Endothelial cell of umbilical vein (primary cell): ENCODE data around the gene STAU1. TPM values are rescaled to one million over a fixed set of nuclear protein-coding genes. Genes with fewer than 3 reads are reported as not detected.

Source experiments
- BruUV-seq: library from RNA; stranded (reverse); fragments of 400-500 nt; replicated peaks from 2 replicates; lab custom pipeline; 2021; lab: Mats Ljungman, UMichigan
- CTCF ChIA-PET: fragments of 300-600, 350-600 bp; sonication (Branson Sonifier 250); formaldehyde crosslinking; loops from one replicate; lab custom pipeline; 2021; ENCODE audit warnings: antibody characterized with exemption, inconsistent platforms; lab: Charles Lee
- POLR2A ChIA-PET: fragments of 300-600, 350-600 bp; sonication (Branson Sonifier 250); formaldehyde crosslinking; loops from one replicate; lab custom pipeline; 2021; ENCODE audit warnings: antibody characterized with exemption, inconsistent platforms; lab: Charles Lee
- DNase-seq: peaks from one replicate; pipeline ENCODE4 v3.0.0-alpha.2; 2011; ENCODE audit warnings: low read depth, low spot score
- FAIRE-seq: peaks from 2 replicates; lab custom pipeline; 2011; peaks lifted over from hg19 to GRCh38; lab: Jason Lieb, UNC
- H2AFZ ChIP-seq: 2 replicates; pipeline ENCODE4 v1.6.0; 2012; ENCODE audit warnings: low read depth, low read length, control low read depth, inconsistent platforms
- H3K27ac ChIP-seq: 2 replicates; pipeline ENCODE4 v1.5.1; 2011; ENCODE audit warnings: low read depth, mild to moderate bottlenecking, control low read depth, low read length, moderate library complexity; ENCODE audit not compliant: insufficient read depth
- H3K27me3 ChIP-seq, 2 experiments: 2 replicates each; pipeline versions ENCODE4 v1.6.0 to v1.6.1; 2011; ENCODE audit warnings: low read length in 2 of 2, mixed read lengths in 1 of 2; ENCODE audit not compliant: control insufficient read depth in 2 of 2, insufficient read depth in 2 of 2
- H3K36me3 ChIP-seq, 2 experiments: 2 replicates in 1 of 2; 3 replicates in 1 of 2; pipeline ENCODE4 v1.5.1; 2011; ENCODE audit warnings: low read length in 2 of 2, mild to moderate bottlenecking in 1 of 2, moderate library complexity in 1 of 2; ENCODE audit not compliant: control insufficient read depth in 2 of 2, insufficient read depth in 2 of 2; ENCODE audit errors: extremely low read depth in 1 of 2
- H3K4me1 ChIP-seq: 3 replicates; pipeline ENCODE4 v1.5.1; 2011; ENCODE audit warnings: mild to moderate bottlenecking, low read length; ENCODE audit not compliant: control insufficient read depth, insufficient read depth; ENCODE audit errors: extremely low read depth
- H3K4me2 ChIP-seq: 2 replicates; pipeline ENCODE4 v1.6.1; 2011; ENCODE audit warnings: low read length, control low read depth, mixed read lengths; ENCODE audit not compliant: insufficient read depth
- H3K4me3 ChIP-seq, 3 experiments: fragments of 200-600 bp in 1 of 3; sonication (generic), shearing (Covaris generic) in 1 of 3; replicated peaks in 1 of 3; 2 replicates each; pipeline ENCODE4 v1.5.1; 2011 to 2016; ENCODE audit warnings: control low read depth in 3 of 3, low read length in 3 of 3, mild to moderate bottlenecking in 2 of 3, inconsistent platforms in 1 of 3, low read depth in 1 of 3, moderate library complexity in 1 of 3; ENCODE audit not compliant: insufficient read depth in 1 of 3
- H3K79me2 ChIP-seq: 2 replicates; pipeline ENCODE4 v1.6.0; 2012; ENCODE audit warnings: low read length, inconsistent platforms; ENCODE audit not compliant: control insufficient read depth, insufficient read depth
- H3K9ac ChIP-seq: replicated peaks from 2 replicates; pipeline ENCODE3; 2011; ENCODE audit warnings: low read length, control low read depth; ENCODE audit not compliant: insufficient read depth; ENCODE audit errors: extremely low read depth
- H3K9me1 ChIP-seq: replicated peaks from 3 replicates; pipeline ENCODE4 v1.6.0; 2011; ENCODE audit warnings: mild to moderate bottlenecking, low read length; ENCODE audit not compliant: control insufficient read depth, insufficient read depth; ENCODE audit errors: extremely low read depth
- H3K9me3 ChIP-seq: replicated peaks from 2 replicates; pipeline ENCODE4 v1.5.1; 2012; ENCODE audit warnings: low read length, inconsistent platforms; ENCODE audit not compliant: control insufficient read depth, insufficient read depth
- H4K20me1 ChIP-seq: replicated peaks from 2 replicates; pipeline ENCODE3; 2011; ENCODE audit warnings: mild to moderate bottlenecking, low read length; ENCODE audit not compliant: control insufficient read depth, insufficient read depth; ENCODE audit errors: extremely low read depth
- EZH2 ChIP-seq: IDR thresholded peaks from 2 replicates; pipeline ENCODE4 v1.6.1; 2012; ENCODE audit warnings: borderline replicate concordance, low read depth, mild to moderate bottlenecking, moderate library complexity, low read length, inconsistent platforms; ENCODE audit not compliant: severe bottlenecking
- FOS ChIP-seq: IDR thresholded peaks from 2 replicates; pipeline ENCODE4 v1.6.1; 2011; ENCODE audit warnings: mild to moderate bottlenecking, low read length, moderate library complexity, borderline replicate concordance; ENCODE audit not compliant: insufficient read depth
- GATA2 ChIP-seq: IDR thresholded peaks from 2 replicates; pipeline ENCODE4 v1.7.0; 2011; ENCODE audit warnings: low read depth, mild to moderate bottlenecking, moderate library complexity, mixed read lengths, low read length; ENCODE audit not compliant: insufficient read length, insufficient read depth
- JUN ChIP-seq: IDR thresholded peaks from 2 replicates; pipeline ENCODE4 v1.6.1; 2011; ENCODE audit warnings: borderline replicate concordance, low read depth; ENCODE audit not compliant: insufficient read length, insufficient read depth
- MYC ChIP-seq: IDR thresholded peaks from one replicate; pipeline ENCODE4 v1.6.1; 2011; ENCODE audit warnings: mild to moderate bottlenecking, low read depth, low read length
- POLR2A ChIP-seq: IDR thresholded peaks from 2 replicates; pipeline ENCODE4 v1.6.1; 2012; ENCODE audit warnings: low read depth, mild to moderate bottlenecking, control low read depth, low read length
- POLR2AphosphoS5 ChIP-seq: IDR thresholded peaks from 2 replicates; pipeline ENCODE4 v1.6.1; 2012; ENCODE audit warnings: low read depth, mild to moderate bottlenecking, control low read depth, low read length, moderate library complexity; ENCODE audit not compliant: insufficient read depth
- dilution Hi-C: fragments of 300-500 bp; cut with MboI; formaldehyde crosslinking; loops from one replicate; pipeline ENCODE4 v1.15.0; 2019; ENCODE audit warnings: low sequenced_read_pairs; ENCODE audit not compliant: extremely low pct_ligation_motif_present
- intact Hi-C: fragments of 100-400 bp; cut with micrococcal nuclease; formaldehyde crosslinking; loops from one replicate; pipeline ENCODE4 v1.10.0; 2022
- polyA plus RNA-seq, 4 experiments: library from polyadenylated mRNA; depleted of rRNA in 3 of 4; stranded (reverse) in 3 of 4; unstranded in 1 of 4; fragments of >200 nt; gene quantifications; 2 replicates each; pipeline versions ENCODE4 v1.2.1 to v1.2.3, GENCODE V29; 2011 to 2012; ENCODE audit warnings: missing spikeins in 1 of 4
- total RNA-seq: library from RNA; stranded (reverse); gene quantifications from 2 replicates; pipeline ENCODE4 v1.2.3, GENCODE V29; 2021
- TF ChIP-seq, protein P1 (sequence below), 2 donors: IDR thresholded peaks; 1 replicate in 1 of 2; 2 replicates in 1 of 2; pipeline ENCODE4 v1.5.1; 2011; ENCODE audit warnings: low read length in 2 of 2, mild to moderate bottlenecking in 2 of 2, moderate library complexity in 2 of 2, control low read depth in 1 of 2, inconsistent platforms in 1 of 2, low read depth in 1 of 2; ENCODE audit not compliant: insufficient read depth in 1 of 2; ENCODE audit errors: extremely low read depth in 1 of 2
- TF ChIP-seq, protein P2 (sequence below): IDR thresholded peaks from 2 replicates; pipeline ENCODE4 v1.6.1; 2011; ENCODE audit not compliant: insufficient read depth, insufficient read length

Gene STAU1
- total and polyA plus RNA-seq, 2 donors (not counting 3 experiments of a cell fraction or from before 2014, with no cell fraction given), result 53.1 to 98.1 TPM

DNA sequence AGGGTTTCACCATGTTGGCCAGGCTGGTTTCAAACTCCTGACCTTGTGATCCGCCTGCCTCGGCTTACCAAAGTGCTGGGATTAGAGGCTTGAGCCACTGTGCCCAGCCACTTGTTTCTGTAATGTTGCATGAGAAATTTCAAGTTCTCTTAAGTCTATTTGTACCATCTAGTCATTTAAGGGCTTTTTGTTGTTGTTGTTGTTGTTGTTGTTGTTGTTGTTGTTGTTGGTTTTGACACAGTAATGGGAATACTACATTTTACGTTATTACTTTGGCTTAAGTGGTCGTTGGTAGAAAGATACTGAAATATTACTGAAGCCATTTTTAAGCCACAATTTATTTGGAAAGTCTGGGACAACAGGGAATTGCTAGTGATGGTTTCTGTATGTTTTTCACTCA is 90.0 kb downstream of the STAU1 start:
- no peak for DNase-seq
- Histone ChIP-seq H3K4me3 (no peak overlapping the region), H3K4me2 (no peak overlapping the region), H3K4me1 (no peaks in the 10 kb centered on the region), H3K36me3 (peaks cover 15 to 31% of the 10 kb centered on the region in 2 experiments), H4K20me1 (peaks cover 2% of the 10 kb centered on the region), H3K9me3 (no peaks in the 10 kb centered on the region), H3K79me2 (peaks cover 10% of the 10 kb centered on the region), H3K27ac (no peak overlapping the region), H3K9ac (no peak overlapping the region), H3K27me3 (no peaks in the 10 kb centered on the region), H2AFZ (no peak overlapping the region), H3K9me1 (no peaks in the 10 kb centered on the region)
- CTCF ChIA-PET, result no interaction called here
- dilution Hi-C loops, result no loop called here
- TF ChIP-seq MYC (no peak), FOS (no peak), JUN (no peak), POLR2A (no peak)
- TF ChIP-seq, protein P1, sequence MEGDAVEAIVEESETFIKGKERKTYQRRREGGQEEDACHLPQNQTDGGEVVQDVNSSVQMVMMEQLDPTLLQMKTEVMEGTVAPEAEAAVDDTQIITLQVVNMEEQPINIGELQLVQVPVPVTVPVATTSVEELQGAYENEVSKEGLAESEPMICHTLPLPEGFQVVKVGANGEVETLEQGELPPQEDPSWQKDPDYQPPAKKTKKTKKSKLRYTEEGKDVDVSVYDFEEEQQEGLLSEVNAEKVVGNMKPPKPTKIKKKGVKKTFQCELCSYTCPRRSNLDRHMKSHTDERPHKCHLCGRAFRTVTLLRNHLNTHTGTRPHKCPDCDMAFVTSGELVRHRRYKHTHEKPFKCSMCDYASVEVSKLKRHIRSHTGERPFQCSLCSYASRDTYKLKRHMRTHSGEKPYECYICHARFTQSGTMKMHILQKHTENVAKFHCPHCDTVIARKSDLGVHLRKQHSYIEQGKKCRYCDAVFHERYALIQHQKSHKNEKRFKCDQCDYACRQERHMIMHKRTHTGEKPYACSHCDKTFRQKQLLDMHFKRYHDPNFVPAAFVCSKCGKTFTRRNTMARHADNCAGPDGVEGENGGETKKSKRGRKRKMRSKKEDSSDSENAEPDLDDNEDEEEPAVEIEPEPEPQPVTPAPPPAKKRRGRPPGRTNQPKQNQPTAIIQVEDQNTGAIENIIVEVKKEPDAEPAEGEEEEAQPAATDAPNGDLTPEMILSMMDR (IDR thresholded peaks at IDR 0.05; ENCODE audit: extremely low read depth in 1 of 2, insufficient read depth in 1 of 2, low read depth in 1 of 2, low read length in 2 of 2), result no peak
- TF ChIP-seq, protein P2, sequence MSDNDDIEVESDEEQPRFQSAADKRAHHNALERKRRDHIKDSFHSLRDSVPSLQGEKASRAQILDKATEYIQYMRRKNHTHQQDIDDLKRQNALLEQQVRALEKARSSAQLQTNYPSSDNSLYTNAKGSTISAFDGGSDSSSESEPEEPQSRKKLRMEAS, result no peak
- POLR2A ChIA-PET, result no interaction called here
- intact Hi-C loops, result no loop called here
- no peak for FAIRE-seq
- BruUV-seq, result no TSS peak

DNA sequence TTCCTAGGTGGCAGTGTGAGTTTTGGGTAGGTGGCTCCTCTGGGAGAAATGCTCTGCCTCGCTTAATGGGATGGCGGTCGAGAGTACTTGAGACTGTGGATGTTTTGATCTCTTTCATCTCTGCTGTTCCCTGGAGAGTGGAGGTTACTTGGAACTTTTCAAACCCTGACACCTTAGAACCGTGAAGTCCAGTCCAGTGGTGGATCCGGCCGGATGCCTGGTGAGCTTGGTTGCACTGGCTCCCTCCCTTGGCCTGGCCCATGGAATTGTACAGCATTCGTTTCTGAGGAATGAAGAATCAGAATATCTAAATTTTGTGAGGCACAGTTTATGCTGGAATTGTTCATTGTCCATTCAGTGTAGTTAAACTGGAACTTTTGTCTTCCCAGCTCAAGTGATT is 91.0 kb downstream of the STAU1 start:
- Histone ChIP-seq H4K20me1 (peaks cover 2% of the 10 kb centered on the region), H3K79me2 (peaks cover 10% of the 10 kb centered on the region), H3K9ac (no peak overlapping the region), H3K36me3 (peaks cover 8 to 33% of the 10 kb centered on the region in 2 experiments), H3K27ac (peak overlapping the region; percentile 26), H2AFZ (no peak overlapping the region), H3K9me3 (no peaks in the 10 kb centered on the region), H3K9me1 (no peaks in the 10 kb centered on the region), H3K4me2 (no peak overlapping the region), H3K27me3 (no peaks in the 10 kb centered on the region), H3K4me1 (no peaks in the 10 kb centered on the region), H3K4me3 (no peak overlapping the region)
- intact Hi-C loops, result no loop called here
- POLR2A ChIA-PET, result no interaction called here
- dilution Hi-C loops, result no loop called here
- CTCF ChIA-PET, result no interaction called here
- no TSS peak for BruUV-seq
- TF ChIP-seq MYC, result no peak
- no peak for TF ChIP-seq FOS
- TF ChIP-seq GATA2, result no peak
- TF ChIP-seq POLR2A, result no peak
- TF ChIP-seq EZH2, result no peak
- TF ChIP-seq, protein P1 (IDR thresholded peaks at IDR 0.05; ENCODE audit: extremely low read depth in 1 of 2, insufficient read depth in 1 of 2, low read depth in 1 of 2, low read length in 2 of 2), result no peak
- no peak for TF ChIP-seq POLR2AphosphoS5
- no peak for TF ChIP-seq JUN
- TF ChIP-seq, protein P2, result no peak
- DNase-seq (no peak), FAIRE-seq (no peak)
